C1 segment of cervical spinal cord (tissue), 14 donors: ENCODE measurements around the gene ATP8A2.
"Not testable (repeated sequence)": the region's sequence is repeated elsewhere in the genome, so short reads cannot be mapped to it uniquely, and the experiment has no call there.

ENCODE experiments used
- DNase-seq, 14 donors: peaks; one replicate each; lab custom pipeline; 2025; lab: John Stamatoyannopoulos, UW

The ATP8A2 gene

DNA sequence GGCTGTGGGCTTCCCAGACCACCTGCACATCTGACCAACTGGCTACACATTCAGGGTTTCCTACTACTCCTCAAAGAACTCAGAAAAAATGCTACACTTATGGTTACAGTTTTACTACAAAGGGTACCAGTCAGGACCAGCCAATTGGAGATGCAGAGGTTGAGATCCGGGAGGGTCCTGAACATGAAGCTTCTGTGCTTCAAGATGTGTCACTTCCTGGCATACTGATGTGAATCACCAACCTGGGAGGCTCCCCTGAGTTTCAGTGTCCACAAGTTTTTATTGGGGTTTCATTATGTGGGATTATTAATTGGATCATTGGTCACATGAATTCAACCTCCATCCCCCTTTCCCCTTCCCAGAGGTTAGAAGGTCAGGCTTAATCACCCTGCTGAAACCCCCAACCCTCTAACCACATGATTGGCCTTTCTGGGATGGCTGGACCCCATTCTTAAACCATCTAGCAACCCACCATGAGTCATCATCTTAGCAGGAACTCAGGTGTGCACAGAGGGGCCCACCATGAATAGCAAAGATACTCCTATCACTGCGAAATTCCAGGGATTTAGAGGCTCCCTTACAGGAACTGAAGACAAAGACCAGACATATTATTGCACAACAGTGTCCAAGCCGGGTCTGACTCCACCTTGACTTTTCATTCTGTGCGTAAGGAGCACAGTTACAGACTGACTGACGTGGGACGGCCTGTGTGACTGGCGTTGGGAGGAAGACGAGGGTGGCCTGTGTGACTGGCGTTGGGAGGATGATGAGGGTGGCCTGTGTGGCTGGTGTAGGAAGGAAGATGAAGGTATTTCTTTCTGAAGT lies 90.7 kb downstream of the ATP8A2 start:
- DNase-seq, result no peak

DNA sequence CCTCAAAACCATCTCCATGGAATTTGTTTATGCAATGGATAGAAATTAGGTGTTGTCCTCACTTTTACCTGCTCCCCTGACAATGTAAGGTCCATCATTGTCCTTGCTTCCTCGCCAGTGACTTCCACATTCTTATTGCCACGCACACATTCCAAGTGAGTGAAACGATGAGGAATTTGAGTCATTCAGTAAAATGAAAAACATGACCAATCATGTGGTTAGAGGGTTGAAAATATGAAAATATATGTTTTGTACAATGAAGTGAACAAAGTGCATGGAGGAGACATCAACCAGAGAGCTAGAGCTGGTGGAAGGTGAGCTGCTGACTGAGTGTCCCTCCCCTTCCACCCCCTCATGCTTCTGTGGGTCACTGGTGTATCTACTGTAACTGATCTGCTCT lies 91.7 kb downstream of the ATP8A2 start:
- DNase-seq, result no peak

DNA sequence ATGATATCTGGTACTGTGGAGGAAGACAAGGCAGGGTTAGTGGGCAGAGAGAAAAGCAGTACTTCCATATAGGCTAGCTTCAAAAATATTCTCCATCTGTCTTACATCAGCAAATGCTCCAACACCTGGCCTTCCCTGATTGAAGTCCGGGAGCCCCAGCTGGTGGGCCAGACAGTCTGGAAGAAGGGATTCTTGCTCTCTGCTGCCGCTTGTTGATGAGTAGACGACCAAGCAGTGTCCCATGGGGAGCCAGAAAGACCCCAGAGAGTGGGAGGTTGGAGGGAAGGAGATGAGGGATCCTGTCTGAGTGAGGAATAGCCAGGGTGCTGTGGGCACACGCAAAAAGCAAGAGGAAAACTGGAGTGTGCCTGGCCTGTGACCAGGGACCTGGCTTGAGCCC lies 95.1 kb downstream of the ATP8A2 start:
- DNase-seq, result no peak

DNA sequence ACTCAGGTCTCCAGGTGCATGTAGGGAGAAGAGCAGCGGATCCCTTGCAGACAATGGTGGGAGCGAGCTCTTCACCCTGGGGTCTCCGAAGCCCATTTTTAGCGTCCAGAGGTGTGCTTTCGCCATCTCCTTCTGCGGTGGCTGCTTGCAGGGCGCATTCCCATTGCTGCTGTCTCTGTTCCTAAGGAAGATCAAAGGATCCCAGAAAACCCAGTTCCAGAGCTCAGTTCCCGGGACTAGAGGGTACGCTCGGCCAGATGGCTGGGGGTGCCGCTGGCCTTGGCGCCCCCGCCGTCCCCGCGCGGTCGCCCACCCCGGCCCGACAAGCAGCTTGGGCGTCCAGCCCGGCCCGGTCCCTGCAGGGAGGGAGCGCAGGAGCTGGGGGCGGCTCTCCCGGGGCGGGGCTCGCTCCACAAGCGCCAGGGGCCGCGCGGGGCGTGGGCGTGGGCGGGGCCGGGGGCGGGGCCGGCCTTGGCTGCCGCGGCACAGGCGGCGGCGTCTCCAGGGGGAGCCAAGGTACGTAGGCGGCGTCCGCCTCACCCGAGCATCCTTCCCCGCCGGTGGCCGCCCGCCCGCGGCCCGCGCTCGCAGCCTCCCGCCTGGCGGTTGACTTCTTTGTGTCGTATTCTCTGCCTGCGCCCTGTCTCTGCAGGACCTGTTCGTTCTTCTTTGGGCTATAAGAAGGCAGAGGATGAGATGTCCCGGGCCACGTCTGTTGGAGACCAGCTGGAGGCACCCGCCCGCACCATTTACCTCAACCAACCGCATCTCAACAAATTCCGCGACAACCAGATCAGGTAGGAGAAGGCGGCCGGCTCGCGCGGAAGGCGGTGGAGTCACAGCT lies 96.8 kb downstream of the ATP8A2 start:
- DNase-seq, result peak in 4 of 14 donors; percentile 2 to 81 (median 8)

DNA sequence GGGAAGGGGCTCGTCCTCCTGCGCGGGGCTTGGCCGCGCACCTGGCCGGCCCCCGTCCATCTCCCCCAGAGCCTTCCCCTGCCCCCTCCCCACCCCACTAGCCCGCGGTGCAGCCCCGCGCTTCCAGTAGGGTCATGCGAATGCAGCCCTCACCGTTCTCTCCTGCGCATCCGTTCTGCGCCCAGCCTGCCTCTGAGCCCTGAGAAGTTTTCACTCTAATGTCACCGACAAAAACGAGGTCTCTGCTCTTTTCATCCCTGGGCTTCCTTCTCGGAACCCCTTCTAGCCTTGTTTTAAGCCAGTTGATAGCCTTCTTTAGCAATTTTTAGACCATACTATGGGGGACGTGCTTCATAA lies 97.4 kb downstream of the ATP8A2 start:
- peak in 1 of 14 donors; percentile 59 for DNase-seq

DNA sequence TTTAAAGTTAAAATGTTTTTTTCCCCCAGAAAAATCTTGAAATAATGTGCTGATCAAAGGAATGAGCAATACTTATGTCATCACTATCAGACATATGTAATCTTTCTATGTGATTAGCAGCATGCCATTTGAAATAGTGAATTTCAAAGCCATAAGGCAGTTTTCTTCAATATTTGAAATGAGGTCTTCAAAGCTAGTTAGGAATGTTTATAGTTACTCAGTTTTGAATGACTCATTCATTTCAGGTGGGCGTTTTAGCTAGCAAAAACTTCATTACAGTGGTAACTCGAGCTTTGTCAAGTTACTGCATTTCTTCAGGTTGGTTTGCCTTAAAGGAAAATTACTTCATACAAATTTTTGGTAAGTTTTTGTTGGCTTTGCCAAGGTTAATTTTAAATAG lies 102.1 kb downstream of the ATP8A2 start:
- no peak for DNase-seq

DNA sequence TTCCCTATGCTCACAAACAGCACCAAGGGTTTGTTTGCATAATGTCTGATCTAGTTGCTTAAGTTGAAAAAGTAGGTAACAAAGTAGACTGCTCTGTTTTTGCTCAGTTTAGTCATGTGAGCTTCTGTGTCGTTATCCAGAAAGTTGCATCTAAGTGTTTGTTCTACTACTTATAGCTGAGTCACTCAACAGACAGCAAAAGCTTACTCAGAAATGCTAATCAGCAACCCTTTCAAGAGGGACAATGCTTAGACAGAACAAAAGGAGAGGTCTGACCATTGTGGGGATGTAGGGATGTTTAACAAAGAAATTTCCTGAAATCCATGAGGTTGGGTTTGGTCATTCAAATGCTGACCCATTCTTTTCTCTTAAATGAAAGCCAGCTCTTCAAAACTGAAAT lies 106.4 kb downstream of the ATP8A2 start:
- DNase-seq, result no peak

DNA sequence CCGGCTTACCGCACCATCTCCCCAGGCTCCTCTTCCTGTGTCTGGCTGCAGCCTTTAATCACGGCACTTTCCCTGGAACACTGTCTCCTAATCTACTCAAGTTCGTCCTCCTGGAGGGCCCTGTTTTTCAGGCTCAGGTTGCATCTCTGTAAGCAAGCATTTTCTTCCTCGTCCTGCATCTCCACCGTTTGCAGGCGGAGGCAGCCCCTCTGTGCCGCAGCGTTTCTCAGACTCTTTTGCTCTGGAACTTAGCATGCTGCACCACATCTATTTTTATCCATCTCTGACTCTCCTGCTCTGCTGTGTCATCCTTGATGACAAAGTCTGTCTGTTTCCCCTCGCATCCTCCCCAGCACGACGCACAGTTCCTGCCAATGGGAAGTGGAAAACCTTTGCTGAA lies 117.5 kb downstream of the ATP8A2 start:
- DNase-seq, result peak in 2 of 14 donors; percentile 2 to 89

DNA sequence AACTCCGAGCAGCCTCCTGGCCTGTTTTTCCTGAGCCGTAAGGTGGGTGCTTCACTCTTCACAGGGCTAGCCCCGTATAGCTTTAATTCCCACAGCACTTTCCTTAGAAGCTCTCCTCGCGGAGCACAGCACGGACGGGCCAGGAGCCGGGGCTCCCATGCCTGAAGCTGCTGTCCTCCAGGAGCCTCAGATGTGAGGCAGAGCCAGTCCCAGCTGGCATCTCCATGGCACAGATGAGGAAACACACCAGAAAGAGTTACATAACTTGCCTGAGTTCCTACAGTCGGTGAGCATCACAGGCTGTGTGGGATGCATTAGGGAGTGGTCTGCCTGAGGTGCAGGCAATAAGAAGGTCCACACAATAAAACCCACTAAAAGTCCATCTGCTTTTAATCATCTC lies 118.5 kb downstream of the ATP8A2 start:
- DNase-seq, result peak in 1 of 14 donors; percentile 69

DNA sequence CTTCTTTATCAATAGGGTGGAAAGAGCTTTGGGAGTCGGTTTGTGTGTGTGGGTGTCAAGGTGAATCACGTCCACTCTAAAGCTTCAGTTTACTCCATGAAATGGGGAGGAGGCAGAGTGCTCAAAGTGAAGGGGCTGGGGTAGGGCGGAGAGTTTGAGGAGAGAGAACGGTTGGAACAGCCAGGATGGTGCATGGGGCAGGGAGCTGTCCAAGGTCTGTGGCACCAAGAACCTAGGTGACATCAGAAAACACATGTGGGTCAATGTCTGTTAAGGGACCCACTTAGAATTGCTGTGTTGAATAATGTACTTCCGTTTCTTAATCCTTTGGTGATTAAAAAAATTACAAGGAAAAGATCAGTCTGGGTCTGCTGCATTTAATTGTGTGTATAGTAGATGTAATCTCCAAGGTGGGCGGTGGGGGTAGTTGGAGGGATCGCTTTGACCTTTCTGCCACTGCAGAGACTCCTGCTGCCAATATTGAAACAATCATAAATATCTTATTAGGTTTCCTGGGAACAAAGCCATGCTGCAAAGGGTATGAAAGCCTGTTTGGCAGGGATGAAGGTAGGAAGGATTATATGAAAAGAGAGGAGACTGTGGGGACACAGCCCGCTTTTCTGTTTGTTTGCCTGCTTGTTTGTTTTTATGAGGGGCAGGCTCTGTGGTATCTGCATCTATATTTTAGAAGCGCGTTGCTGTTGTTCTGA lies 122.3 kb downstream of the ATP8A2 start:
- DNase-seq, result peak in 1 of 14 donors; percentile 74

DNA sequence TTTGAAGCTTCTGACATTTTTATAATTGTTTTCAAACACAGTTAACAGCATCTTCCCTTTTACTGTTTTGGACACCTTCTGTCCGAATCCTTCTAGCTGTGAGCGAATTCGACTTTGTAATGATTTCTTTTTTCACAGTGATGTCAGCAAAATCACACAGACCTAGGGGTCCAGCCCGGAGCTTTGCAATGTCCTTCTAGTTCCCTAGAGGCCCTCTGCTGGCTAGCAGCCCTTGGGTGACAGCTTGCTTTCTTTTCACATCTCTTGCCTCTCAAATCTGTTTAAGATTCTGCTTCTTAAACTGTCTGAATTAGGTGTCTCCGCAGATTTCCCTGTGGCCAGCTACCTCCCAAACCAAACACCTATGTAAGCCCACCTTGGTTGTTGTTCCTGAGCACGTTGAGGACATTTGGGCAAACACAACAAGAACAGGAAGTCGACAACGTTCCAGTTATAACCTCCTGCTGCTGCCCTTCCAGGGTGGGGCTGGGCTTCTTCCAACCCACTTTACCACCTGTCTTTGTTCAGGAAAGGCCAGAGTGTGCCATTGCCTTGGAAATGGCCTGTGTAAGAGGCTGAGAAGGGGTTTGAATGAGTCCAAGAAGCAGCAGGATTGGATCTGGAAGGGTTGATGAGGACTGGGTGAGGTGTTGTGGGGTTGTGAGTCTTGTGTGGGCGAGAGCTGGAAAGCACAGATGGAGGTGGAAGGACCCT lies 123.1 kb downstream of the ATP8A2 start:
- DNase-seq, result peak in 1 of 14 donors; percentile 90

DNA sequence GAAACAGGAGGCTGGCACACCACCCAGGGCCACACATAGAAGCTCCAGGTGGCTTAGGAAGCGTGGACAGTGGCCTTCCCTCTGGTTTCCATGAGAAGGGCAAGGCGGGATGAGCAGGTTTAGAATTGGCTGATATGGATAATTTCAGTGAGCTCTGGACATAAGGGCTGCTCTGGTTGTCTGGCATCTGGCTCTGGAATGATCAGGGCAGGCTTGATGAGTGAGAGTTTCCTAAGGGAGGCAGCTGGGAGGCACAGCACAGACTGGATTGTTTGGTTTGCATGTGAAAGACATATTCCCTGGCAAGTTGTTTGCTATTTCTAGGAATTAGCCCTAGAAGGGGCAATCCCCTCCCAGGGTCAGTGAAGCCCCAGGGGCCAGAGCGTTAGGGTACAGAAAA lies 129.5 kb downstream of the ATP8A2 start:
- DNase-seq, result no peak

DNA sequence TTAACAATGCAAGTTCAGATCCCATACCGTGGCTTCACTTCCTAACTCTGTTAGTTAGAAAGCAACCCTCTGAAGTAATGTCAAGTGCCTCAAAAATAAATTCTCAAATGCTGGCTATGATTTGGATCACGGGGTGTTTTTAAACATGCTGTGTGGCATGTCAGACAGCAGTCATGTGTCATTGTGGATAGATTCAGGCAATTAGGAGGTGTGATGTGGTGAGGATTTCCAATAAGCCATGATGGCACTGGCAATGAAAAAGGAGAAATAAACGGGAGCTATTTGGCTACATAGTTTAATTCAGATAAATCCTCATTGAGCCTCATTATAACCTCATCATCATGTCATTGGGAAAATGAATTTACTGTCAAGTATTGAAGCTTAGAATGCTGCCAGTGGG lies 130.3 kb downstream of the ATP8A2 start:
- no peak for DNase-seq

DNA sequence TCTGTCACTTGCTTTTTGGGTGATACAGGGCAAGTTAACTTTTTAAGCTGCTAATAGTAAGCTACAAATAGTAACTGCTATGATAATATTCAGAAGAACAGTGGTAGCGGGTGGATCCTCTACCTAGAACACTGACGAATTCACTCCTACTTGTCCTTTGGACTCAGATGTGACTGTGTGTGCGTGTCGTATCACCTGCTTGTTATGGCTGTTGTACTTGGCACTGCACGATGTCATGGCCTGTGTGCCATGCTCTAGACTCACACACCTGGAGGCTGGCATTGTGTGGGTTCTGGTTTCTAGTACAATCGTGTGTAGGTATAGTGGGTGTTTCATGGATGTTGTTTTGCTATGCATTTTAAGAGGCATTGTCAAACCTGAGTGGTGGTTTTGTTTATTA lies 130.8 kb downstream of the ATP8A2 start:
- DNase-seq, result no peak

DNA sequence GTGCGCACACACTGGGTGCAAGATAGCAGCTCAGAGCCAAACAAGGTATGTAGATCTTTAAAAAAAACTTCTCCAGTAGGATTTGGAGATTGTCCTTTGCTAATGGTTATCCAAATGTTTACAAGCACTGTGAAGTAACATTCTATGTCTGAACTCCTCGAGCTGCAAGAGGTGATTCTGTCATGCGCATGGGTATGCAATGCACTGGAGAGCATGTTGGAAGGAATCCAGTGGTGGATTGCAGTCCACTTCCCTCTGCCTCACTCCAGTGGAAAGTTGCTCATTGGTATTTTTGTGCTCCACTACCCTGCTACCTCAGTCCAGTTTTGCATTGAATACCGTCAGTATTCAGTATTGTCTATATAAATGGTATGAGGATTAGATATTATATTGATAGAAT lies 132.1 kb downstream of the ATP8A2 start:
- DNase-seq, result no peak

DNA sequence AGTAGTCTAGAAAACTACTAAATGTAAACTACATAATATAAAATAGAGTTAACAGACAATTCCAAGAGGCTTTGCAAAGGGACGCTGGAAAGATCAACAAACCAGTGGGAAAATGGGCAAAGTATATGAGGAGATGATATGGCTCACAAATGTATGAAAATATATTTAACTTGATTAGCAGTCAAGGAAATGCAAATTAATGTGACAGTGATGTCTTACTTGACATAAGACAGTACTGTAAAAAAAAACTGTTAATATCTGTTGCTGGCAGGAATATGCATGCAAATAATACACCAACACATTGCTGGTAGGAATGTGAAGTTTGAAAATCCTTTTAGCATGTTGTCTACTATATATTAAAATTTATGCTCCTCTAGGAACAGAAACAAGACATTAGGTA lies 136.1 kb downstream of the ATP8A2 start:
- no peak for DNase-seq

DNA sequence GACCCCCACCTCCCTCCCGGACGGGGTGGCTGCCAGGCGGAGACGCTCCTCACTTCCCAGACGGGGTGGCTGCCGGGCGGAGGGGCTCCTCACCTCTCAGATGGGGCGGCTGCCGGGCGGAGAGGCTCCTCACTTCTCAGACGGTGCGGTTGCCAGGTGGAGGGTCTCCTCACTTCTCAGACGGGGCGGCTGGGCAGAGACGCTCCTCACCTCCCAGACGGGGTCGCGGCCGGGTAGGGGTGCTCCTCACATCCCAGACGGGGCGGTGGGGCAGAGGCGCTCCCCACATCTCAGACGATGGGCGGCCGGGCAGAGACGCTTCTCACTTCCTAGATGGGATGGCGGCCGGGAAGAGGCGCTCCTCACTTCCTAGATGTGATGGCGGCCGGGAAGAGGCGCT lies 141.3 kb downstream of the ATP8A2 start:
- DNase-seq, result not testable (repeated sequence)

DNA sequence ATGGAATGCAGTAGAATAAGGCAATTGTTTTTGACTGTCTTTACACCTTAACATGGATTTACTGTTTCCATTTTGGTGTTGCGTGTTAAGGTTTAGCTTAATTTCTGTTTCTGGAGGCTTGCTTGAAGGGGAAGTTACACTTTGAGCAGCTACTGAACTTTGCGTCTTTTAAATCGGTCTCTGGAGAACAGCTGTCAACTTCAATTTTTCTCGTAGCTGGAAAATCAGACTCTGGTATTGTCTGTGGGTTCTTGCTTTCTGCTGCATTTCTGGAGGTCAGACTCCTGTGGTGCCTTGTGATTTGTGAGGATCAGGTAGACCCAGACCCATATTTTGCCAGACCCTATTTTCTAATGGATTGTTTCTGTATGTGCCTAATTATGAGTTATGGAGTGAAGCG lies 146.7 kb downstream of the ATP8A2 start:
- DNase-seq, result no peak

DNA sequence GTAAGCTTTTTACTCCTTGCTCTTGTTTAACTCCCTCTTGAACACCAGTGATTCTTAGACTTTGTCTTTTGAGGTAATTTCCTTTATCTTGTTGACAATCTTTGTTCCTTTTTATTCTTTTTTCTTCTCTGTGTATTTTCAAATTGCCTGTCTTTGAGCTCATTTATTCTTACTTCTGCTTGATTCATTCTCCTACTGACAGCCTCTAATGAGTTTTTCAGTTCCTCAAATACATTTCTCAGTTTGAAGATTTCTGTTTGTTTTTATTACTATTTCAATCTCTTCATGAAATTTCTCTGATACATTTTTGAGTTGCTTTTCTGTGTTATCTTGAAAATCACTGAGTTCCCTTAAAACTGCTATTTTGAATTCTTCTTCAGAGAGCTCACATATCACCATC lies 154.1 kb downstream of the ATP8A2 start:
- no peak for DNase-seq

DNA sequence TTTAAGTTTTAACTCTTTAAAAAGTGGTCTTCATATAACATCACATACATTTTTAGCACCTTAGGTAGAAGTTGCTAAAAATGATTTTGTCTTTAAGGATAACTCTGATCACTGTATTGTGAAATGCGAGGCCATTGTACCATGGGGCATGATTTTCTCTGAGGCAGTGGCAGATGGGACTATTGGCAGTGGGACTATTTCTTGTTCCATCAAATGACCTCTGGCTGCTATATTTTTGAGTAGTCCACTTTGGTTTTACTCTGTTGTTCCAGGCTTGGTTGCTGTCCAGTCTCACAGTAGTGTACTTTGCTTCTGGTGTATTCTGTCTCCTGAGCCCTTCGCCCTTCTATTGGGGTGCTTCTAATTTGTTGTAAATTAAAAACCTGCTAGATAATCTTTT lies 156.5 kb downstream of the ATP8A2 start:
- peak in 1 of 14 donors; percentile 70 for DNase-seq

DNA sequence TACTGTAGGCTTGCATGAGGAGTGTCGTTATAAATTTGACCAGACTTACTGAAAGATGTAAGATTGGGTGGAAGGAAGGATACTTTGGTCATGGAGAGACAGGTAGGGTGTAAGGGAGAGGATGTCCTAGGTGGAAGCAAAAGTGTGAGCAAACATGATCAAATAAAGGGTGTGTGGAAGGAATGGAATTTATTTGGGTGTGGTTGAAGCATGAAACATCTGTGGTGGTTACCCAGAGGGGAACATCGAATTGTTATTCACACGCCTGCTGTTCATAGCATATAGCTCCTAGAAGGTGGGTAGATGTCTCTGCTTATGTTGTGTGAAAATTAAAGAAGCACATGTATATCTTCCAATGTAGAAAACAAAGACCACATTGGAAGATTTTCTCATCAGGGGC lies 157.7 kb downstream of the ATP8A2 start:
- no peak for DNase-seq

DNA sequence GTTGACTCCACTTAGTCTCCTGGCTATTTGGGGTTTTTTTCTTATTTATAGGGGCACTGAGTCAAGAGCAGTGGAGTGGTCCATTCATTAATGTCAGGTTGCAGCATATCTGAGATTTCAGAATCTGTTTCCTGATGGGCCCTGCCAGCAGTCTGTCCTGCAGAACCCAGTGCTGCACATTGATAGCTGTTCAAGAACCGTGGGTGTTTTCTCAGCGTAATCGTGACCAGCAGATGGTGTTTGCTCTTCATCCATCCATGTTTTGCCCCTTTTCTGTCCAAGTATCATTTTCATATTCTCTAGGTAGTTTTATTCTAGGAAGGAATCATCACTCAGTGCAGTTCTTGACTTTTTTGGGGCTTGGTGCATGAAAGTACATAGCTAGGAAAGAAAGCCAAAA lies 166.5 kb downstream of the ATP8A2 start:
- DNase-seq, result peak in 1 of 14 donors; percentile 29
